ENCODE measurements around the gene ZNF646.

DNA sequence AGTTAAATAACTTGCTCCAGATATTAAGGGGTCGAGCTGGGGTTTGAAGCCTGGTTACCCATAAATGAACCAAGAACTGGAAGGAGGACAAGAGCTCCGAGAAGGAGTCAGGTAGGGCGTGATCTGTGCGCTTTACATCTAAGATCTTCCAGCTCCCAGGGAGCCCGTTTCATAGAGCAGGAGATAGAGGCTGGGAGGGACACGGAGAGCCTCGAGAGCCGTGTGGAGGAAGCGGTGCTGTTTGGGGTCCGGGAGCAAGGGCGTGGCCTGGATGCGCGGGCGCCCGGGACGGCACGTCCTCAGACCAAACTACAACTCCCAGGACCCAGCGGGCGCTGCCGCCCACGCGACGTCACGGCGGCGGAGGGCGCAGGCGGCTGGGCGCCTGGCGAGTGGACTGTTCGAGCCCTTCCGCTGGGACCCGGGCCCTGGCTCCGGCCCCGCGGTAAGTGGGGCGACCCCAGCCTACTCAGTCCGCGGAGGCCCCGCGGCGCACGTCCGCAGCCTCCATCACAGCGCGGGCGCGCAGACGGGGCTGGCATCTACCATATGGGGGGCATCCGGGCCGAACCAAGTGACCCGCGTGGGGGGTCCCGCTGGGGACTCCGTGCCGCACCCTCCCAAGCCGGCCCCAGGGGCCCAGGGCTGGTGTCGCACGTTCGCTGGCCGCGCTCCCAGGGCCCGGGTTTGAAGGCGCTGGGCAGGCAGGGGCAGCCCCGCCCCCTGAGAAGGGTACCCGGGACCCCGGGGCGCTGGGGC is 34.0 kb downstream of the ZNF646 start, which contains the start of gene BCKDK:
- TF ChIP-seq, protein P1, sequence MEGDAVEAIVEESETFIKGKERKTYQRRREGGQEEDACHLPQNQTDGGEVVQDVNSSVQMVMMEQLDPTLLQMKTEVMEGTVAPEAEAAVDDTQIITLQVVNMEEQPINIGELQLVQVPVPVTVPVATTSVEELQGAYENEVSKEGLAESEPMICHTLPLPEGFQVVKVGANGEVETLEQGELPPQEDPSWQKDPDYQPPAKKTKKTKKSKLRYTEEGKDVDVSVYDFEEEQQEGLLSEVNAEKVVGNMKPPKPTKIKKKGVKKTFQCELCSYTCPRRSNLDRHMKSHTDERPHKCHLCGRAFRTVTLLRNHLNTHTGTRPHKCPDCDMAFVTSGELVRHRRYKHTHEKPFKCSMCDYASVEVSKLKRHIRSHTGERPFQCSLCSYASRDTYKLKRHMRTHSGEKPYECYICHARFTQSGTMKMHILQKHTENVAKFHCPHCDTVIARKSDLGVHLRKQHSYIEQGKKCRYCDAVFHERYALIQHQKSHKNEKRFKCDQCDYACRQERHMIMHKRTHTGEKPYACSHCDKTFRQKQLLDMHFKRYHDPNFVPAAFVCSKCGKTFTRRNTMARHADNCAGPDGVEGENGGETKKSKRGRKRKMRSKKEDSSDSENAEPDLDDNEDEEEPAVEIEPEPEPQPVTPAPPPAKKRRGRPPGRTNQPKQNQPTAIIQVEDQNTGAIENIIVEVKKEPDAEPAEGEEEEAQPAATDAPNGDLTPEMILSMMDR (IDR thresholded peaks at IDR 0.05; ENCODE audit: borderline replicate concordance, extremely low read depth, low read length, poor library complexity, severe bottlenecking): no peak
- TF ChIP-seq EZH2 (IDR thresholded peaks at IDR 0.05; ENCODE audit: borderline replicate concordance, low read depth, low read length, severe bottlenecking): no peak
